Gastroesophageal sphincter (tissue), 3 donors: ENCODE data around the gene TTLL3.

Experiments used
- CTCF ChIP-seq, 4 experiments: fragments of 200-600 bp in 2 of 4; fragments of 450-650 bp in 2 of 4; sonication (generic) in 1 of 4; IDR thresholded peaks; one replicate each; pipeline ENCODE4 v1.5.1; 2017 to 2019; ENCODE audit warnings: antibody characterized with exemption in 4 of 4, mild to moderate bottlenecking in 2 of 4, moderate library complexity in 2 of 4
- EP300 ChIP-seq: sonication (generic); formaldehyde crosslinking; IDR thresholded peaks from one replicate; pipeline ENCODE4 v1.6.1; 2017; ENCODE audit warnings: antibody characterized with exemption, mild to moderate bottlenecking
- POLR2A ChIP-seq, 2 donors: fragments of 450-650 bp; IDR thresholded peaks; one replicate each; pipeline ENCODE4 v1.6.1; 2017; ENCODE audit warnings: antibody characterized with exemption in 2 of 2, mild to moderate bottlenecking in 2 of 2, moderate library complexity in 1 of 2

GRCh38 chr3:9866639-9867038 is 56.6 kb downstream of the TTLL3 start:
- TF ChIP-seq EP300 (no peak), POLR2A (IDR thresholded peaks at IDR 0.05) (no peak), CTCF (IDR thresholded peaks at IDR 0.05) (no peak)
